Measurements from ENCODE around the gene PERM1.

- no peak for TF ChIP-seq POLR2A (IDR thresholded peaks at IDR 0.05)
- no peak for TF ChIP-seq CTCF (IDR thresholded peaks at IDR 0.05)
Measured at GRCh38 chr1:993379-993995, 11.6 kb upstream of the PERM1 start.
